Measurements from ENCODE around the gene KLHL6.

KLHL6 gene

GRCh38 chr3:183555541-183556081 is at the start of gene KLHL6:
Gene KLHL6, minus strand, starts transcription at chr3:183555706. Its CDS starts 53 bp downstream, at chr3:183555653.
- Mint-ChIP-seq H3K27me3 (ENCODE audit: low read depth) (no peaks in the 10 kb centered on the region), H3K27ac (peak within 1 kb of the TSS; percentile 98), H3K4me3 (peak within 1 kb of the TSS; percentile 99), H3K36me3 (ENCODE audit: low read depth) (peaks cover 20% of the 10 kb centered on the region), H3K9me3 (no peaks in the 10 kb centered on the region), H3K4me1 (ENCODE audit: low read depth) (peaks cover 50% of the 10 kb centered on the region)
- peak; percentile 81 for DNase-seq (ENCODE audit: low spot score)

GRCh38 chr3:183597959-183598358 is 42.5 kb upstream of the KLHL6 start:
- Mint-ChIP-seq H3K9me3 (peaks cover 12% of the 10 kb centered on the region), H3K27me3 (ENCODE audit: low read depth) (peaks cover 2% of the 10 kb centered on the region), H3K4me1 (ENCODE audit: low read depth) (no peaks in the 10 kb centered on the region), H3K36me3 (ENCODE audit: low read depth) (no peaks in the 10 kb centered on the region), H3K4me3 (no peak overlapping the region), H3K27ac (no peak overlapping the region)
- DNase-seq (ENCODE audit: low spot score), result no peak

GRCh38 chr3:183594636-183595035 is 39.1 kb upstream of the KLHL6 start:
- H3K36me3 Mint-ChIP-seq (ENCODE audit: low read depth), result no peaks in the 10 kb centered on the region
- peaks cover 12% of the 10 kb centered on the region for H3K9me3 Mint-ChIP-seq
- no peak overlapping the region for H3K27ac Mint-ChIP-seq
- no peak for DNase-seq (ENCODE audit: low spot score)
- peaks cover 10% of the 10 kb centered on the region for H3K4me1 Mint-ChIP-seq (ENCODE audit: low read depth)
- no peak overlapping the region for H3K4me3 Mint-ChIP-seq
- H3K27me3 Mint-ChIP-seq (ENCODE audit: low read depth), result peaks cover 2% of the 10 kb centered on the region

- Mint-ChIP-seq H3K27ac (no peak overlapping the region), H3K9me3 (peaks cover under 1% of the 10 kb centered on the region), H3K4me1 (ENCODE audit: low read depth) (peaks cover 15% of the 10 kb centered on the region), H3K4me3 (no peak overlapping the region), H3K27me3 (ENCODE audit: low read depth) (no peaks in the 10 kb centered on the region), H3K36me3 (ENCODE audit: low read depth) (no peaks in the 10 kb centered on the region)
- no peak for DNase-seq (ENCODE audit: low spot score)
These were observed 37.3 kb upstream of the KLHL6 start for GRCh38 chr3:183592821-183593220.

- H3K4me3 Mint-ChIP-seq, result peak overlapping the region; percentile 53
- no peak for DNase-seq (ENCODE audit: low spot score)
These were observed 36.5 kb upstream of the KLHL6 start for GRCh38 chr3:183591881-183592521.

GRCh38 chr3:183590442-183590841 is 34.9 kb upstream of the KLHL6 start:
- H3K36me3 Mint-ChIP-seq (ENCODE audit: low read depth), result peaks cover 2% of the 10 kb centered on the region
- H3K4me1 Mint-ChIP-seq (ENCODE audit: low read depth), result peaks cover 30% of the 10 kb centered on the region
- no peaks in the 10 kb centered on the region for H3K27me3 Mint-ChIP-seq (ENCODE audit: low read depth)
- no peaks in the 10 kb centered on the region for H3K9me3 Mint-ChIP-seq
- H3K4me3 Mint-ChIP-seq, result no peak overlapping the region
- no peak for DNase-seq (ENCODE audit: low spot score)
- H3K27ac Mint-ChIP-seq, result no peak overlapping the region

More at GRCh38 chr3:183591881-183592521, 36.5 kb upstream of the KLHL6 start:
- peaks cover 20% of the 10 kb centered on the region for H3K4me1 Mint-ChIP-seq (ENCODE audit: low read depth)
- H3K27ac Mint-ChIP-seq, result peak overlapping the region; percentile 83
- peaks cover 2% of the 10 kb centered on the region for H3K36me3 Mint-ChIP-seq (ENCODE audit: low read depth)
- no peaks in the 10 kb centered on the region for H3K27me3 Mint-ChIP-seq (ENCODE audit: low read depth)
- no peaks in the 10 kb centered on the region for H3K9me3 Mint-ChIP-seq

GRCh38 chr3:183587336-183587735 is 31.8 kb upstream of the KLHL6 start:
- Mint-ChIP-seq H3K9me3 (no peaks in the 10 kb centered on the region), H3K4me3 (peak overlapping the region; percentile 31), H3K27me3 (ENCODE audit: low read depth) (no peaks in the 10 kb centered on the region), H3K4me1 (ENCODE audit: low read depth) (peaks cover 37% of the 10 kb centered on the region), H3K27ac (peak overlapping the region; percentile 85), H3K36me3 (ENCODE audit: low read depth) (peaks cover 2% of the 10 kb centered on the region)
- no peak for DNase-seq (ENCODE audit: low spot score)

- H3K4me1 Mint-ChIP-seq (ENCODE audit: low read depth), result peaks cover 28% of the 10 kb centered on the region
- H3K27me3 Mint-ChIP-seq (ENCODE audit: low read depth), result no peaks in the 10 kb centered on the region
- DNase-seq (ENCODE audit: low spot score), result no peak
- H3K27ac Mint-ChIP-seq, result peak overlapping the region; percentile 85
- H3K36me3 Mint-ChIP-seq (ENCODE audit: low read depth), result peaks cover 2% of the 10 kb centered on the region
- H3K9me3 Mint-ChIP-seq, result no peaks in the 10 kb centered on the region
- H3K4me3 Mint-ChIP-seq, result peak overlapping the region; percentile 30
These were observed 31.0 kb upstream of the KLHL6 start for GRCh38 chr3:183586477-183586876.

- H3K4me3 Mint-ChIP-seq, result no peak overlapping the region
- no peak for DNase-seq (ENCODE audit: low spot score)
- H3K4me1 Mint-ChIP-seq (ENCODE audit: low read depth), result peaks cover 28% of the 10 kb centered on the region
- no peaks in the 10 kb centered on the region for H3K9me3 Mint-ChIP-seq
- H3K27me3 Mint-ChIP-seq (ENCODE audit: low read depth), result no peaks in the 10 kb centered on the region
- H3K27ac Mint-ChIP-seq, result no peak overlapping the region
- peaks cover 2% of the 10 kb centered on the region for H3K36me3 Mint-ChIP-seq (ENCODE audit: low read depth)
These were observed 29.4 kb upstream of the KLHL6 start for GRCh38 chr3:183584914-183585280.

- no peaks in the 10 kb centered on the region for H3K27me3 Mint-ChIP-seq (ENCODE audit: low read depth)
- H3K4me1 Mint-ChIP-seq (ENCODE audit: low read depth), result peaks cover 28% of the 10 kb centered on the region
- DNase-seq (ENCODE audit: low spot score), result no peak
- H3K4me3 Mint-ChIP-seq, result no peak overlapping the region
- H3K36me3 Mint-ChIP-seq (ENCODE audit: low read depth), result peaks cover 2% of the 10 kb centered on the region
- no peak overlapping the region for H3K27ac Mint-ChIP-seq
- no peaks in the 10 kb centered on the region for H3K9me3 Mint-ChIP-seq
These were observed 28.9 kb upstream of the KLHL6 start for GRCh38 chr3:183584246-183584913.

GRCh38 chr3:183583331-183584245 is 28.1 kb upstream of the KLHL6 start:
- Mint-ChIP-seq H3K27ac (no peak overlapping the region), H3K36me3 (ENCODE audit: low read depth) (peaks cover 2% of the 10 kb centered on the region), H3K4me3 (no peak overlapping the region), H3K9me3 (no peaks in the 10 kb centered on the region), H3K4me1 (ENCODE audit: low read depth) (peaks cover 35% of the 10 kb centered on the region), H3K27me3 (ENCODE audit: low read depth) (no peaks in the 10 kb centered on the region)
- DNase-seq (ENCODE audit: low spot score), result no peak

GRCh38 chr3:183582161-183582560 is 26.7 kb upstream of the KLHL6 start:
- Mint-ChIP-seq H3K27me3 (ENCODE audit: low read depth) (peaks cover 8% of the 10 kb centered on the region), H3K4me1 (ENCODE audit: low read depth) (peaks cover 35% of the 10 kb centered on the region), H3K27ac (no peak overlapping the region), H3K9me3 (no peaks in the 10 kb centered on the region), H3K4me3 (no peak overlapping the region), H3K36me3 (ENCODE audit: low read depth) (no peaks in the 10 kb centered on the region)
- DNase-seq (ENCODE audit: low spot score), result no peak

GRCh38 chr3:183581496-183582155 is 26.1 kb upstream of the KLHL6 start:
- H3K4me1 Mint-ChIP-seq (ENCODE audit: low read depth), result peaks cover 31% of the 10 kb centered on the region
- no peak overlapping the region for H3K4me3 Mint-ChIP-seq

More at GRCh38 chr3:183581496-183582155, 26.1 kb upstream of the KLHL6 start:
- no peaks in the 10 kb centered on the region for H3K9me3 Mint-ChIP-seq
- no peaks in the 10 kb centered on the region for H3K36me3 Mint-ChIP-seq (ENCODE audit: low read depth)
- no peak for DNase-seq (ENCODE audit: low spot score)
- no peak overlapping the region for H3K27ac Mint-ChIP-seq
- peaks cover 11% of the 10 kb centered on the region for H3K27me3 Mint-ChIP-seq (ENCODE audit: low read depth)
